GM19467 (cell line): ENCODE data around the gene VPS11.

ENCODE experiments used
- ATAC-seq: cut with Tn5 transposase; IDR thresholded peaks from one replicate; pipeline ENCODE4 v1.9.1; 2021; ENCODE audit warnings: mild to moderate bottlenecking, moderate library complexity; ENCODE audit not compliant: unreplicated experiment

VPS11 gene

DNA sequence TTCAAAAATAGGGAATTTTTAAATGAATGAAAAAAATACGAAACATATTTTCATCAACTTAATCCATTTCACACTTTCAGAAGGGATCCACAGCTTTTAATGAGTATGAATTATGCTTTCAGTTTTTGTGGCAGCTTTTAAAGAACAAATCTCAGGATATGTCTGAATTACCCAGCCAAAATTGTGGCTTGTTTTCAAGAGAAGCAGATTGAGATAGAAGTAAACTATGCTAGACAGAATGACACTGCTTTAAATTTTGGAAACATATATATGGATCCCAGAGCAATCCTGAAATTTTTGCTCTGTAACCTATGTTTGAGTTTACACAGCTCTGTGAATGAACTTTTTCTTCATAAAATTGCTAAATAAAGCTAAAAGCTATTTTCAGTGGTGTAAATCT lies 51.3 kb downstream of the VPS11 start:
- ATAC-seq = no peak

DNA sequence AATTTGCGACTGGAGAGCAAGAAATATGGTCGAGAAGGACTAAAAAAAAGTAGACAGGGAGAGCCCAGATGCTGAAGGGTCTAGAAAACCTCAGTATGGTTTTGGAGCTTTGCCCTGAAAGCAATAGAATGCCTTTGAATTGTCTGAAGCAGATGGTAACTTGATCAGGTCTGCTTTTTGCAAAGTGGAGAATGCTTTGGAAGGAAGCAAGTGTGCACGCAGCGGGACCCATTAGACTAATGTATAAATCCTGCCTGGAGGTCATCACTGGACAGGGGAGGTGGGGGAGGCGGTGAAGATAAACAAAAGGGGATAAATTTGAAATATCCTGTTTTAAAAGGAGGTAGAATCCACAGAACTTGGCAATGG lies 53.0 kb downstream of the VPS11 start:
- no peak for ATAC-seq

GRCh38 chr11:119121008-119121810 lies 53.6 kb downstream of the VPS11 start, which contains the start of gene HINFP:
TSS of gene HINFP (plus strand) at chr11:119121580. CDS start at chr11:119126945, 5,365 bp downstream.
- ATAC-seq = peak; percentile 96

DNA sequence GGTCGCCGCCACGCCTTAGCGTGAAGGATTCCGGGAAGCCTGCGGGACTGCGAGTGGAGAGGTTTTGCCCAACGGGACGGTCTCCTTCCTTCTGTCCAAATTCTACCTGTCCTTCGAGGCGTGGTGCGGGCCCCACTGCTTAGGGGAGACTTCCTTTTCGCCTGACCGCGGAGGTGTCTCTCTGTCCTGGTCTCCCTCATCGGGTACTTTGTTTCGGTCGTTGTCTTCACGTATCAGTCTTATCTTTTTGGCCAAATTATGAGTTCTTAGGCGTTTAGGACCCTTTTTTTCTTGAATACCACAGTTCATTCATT lies 54.1 kb downstream of the VPS11 start:
- no peak for ATAC-seq

DNA sequence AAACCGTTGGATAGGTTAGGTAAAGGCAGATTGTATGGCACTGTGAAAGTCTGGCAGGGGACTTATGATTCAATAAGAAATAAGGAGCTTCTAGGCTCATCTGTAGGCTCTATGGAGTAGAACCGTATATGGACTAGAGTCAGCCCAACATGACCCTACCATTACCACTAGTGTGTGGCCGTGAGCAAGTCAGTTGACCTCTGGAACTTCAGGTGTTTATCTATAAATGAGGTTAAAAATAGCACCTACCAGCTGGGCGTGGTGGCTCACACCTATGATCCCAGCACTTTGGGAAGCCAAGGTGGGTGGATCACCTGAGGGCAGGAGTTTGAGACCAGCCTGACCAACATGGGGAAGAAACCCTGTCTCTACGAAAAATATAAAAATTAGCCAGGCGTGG lies 58.2 kb downstream of the VPS11 start:
- no peak for ATAC-seq

- no peak for ATAC-seq
These were observed 59.2 kb downstream of the VPS11 start for GRCh38 chr11:119126675-119127268.

GRCh38 chr11:119130662-119131061 lies 63.0 kb downstream of the VPS11 start:
- ATAC-seq = no peak
